ENCODE measurements around the gene TPCN2.
A peak's percentile ranks its signal among the peaks of the same experiment; 100 is the strongest.

The TPCN2 gene

DNA sequence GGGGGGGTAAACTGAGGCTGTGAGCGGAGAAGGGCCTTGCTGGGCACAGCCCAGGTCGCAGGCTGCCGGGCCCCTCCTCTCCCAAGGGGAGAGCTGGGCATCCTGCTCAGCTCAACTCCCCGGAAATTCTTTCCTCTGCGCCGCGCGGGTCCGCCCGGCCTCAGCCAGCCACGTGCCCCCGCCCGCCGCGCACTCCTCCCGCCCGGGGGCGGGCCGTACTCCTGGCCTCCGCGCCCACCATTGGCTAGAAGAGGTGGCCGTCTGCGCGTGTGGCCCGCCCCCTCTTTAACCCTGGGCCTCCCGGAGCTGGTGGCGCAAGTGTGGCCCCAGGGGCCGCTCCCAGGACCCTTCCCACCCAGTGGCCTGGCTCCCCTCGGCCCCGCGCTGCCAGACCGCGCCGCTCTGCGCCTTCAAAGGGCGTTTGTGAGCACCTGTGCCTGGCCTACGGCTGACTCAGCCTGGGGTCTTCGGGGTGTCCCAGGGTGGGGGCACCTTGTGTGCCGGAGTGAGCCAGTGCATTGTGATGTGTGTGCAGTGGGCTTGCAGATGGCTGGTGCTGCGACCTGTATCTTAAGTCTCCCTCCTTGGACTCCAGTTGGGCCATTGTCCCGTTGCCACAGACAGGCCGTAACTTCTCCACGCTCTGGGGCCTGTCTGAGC lies 37.6 kb upstream of the TPCN2 start:
- DNase-seq, result peak; percentile 30

GRCh38 chr11:69011624-69012091 lies 37.1 kb upstream of the TPCN2 start:
- no peak for DNase-seq

- DNase-seq, result no peak
These were observed 36.4 kb upstream of the TPCN2 start for GRCh38 chr11:69012092-69013008.

- DNase-seq, result no peak
These were observed 35.5 kb upstream of the TPCN2 start, which contains the start of gene MRGPRF for GRCh38 chr11:69013009-69013951. TSS of gene MRGPRF (minus strand) at chr11:69013246. CDS start at chr11:69009901, 3,345 bp downstream.

GRCh38 chr11:69014084-69014851 lies 34.5 kb upstream of the TPCN2 start:
- DNase-seq, result no peak

DNA sequence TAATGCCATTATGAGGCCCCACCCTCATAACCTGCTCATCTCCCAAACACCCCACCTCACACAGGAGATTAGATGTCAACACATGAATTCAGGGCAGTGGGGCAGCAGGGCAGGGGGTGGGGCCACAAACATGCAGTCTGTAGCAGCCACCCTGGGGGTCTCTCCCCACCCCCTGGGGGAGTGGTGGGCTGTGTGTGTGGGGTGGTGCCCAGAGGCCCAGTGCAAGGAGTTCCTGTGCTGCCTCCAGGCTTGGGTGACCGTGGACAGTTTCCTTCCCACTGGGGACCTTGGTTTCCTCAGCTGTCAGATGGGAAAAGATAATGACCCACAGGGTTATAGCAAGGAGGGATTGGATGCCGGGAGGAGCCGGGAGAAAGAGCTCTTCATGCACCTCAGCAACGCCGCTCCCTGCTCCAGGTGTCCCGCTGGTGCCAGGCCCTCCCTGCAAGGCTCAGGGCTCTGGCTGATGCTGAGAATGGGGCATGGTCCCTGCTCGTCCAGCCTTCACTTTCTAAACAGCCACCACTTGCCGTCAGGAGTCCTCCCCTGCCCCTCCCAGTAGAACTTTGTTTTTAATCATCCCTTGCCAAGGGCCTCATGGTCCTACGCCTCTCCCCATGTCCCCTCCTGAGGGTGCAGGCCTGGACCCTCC lies 33.7 kb upstream of the TPCN2 start:
- no peak for DNase-seq

DNA sequence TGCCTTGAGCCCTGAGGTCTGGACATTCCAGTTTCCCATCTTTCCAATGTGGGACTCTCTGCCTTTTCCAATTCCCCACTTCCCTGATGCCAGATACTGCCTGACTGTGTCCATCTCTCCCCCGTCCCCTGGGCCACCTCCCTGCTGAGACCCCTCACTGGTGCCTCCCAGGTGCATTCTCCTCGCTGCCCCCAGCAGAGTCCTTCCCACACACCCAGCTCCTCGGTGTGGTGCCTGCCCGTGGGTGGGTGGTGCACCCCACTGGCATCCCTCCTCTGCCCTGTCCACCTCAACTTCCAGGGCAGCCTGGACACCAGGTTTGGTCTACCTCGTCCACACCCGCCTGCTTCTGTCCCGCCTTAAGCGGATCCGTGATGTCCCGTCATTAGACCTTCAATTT lies 30.8 kb upstream of the TPCN2 start:
- DNase-seq, result no peak

- DNase-seq, result no peak
These were observed 29.8 kb upstream of the TPCN2 start for GRCh38 chr11:69018924-69019323.

- DNase-seq, result no peak
These were observed 26.5 kb upstream of the TPCN2 start for GRCh38 chr11:69022260-69022659.

DNA sequence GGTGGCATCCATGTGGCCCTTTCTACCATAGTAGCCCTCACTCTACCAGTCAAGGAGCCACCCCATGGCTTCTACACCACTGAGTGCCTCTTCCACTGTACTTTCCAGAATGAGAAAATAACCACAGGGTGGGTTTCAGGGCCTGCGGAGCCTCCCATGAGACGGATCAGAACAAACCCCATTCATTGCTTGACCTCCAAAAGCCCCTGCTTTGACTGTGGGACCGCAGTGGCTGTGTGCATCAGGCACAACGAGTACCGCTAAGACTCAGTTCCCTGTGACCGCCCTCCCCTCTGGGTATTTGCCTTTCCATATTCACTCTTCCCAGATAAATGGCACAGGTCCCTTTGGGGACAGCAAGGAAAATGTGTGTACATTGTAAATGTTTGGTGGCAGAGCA lies 24.2 kb upstream of the TPCN2 start:
- DNase-seq, result no peak

DNA sequence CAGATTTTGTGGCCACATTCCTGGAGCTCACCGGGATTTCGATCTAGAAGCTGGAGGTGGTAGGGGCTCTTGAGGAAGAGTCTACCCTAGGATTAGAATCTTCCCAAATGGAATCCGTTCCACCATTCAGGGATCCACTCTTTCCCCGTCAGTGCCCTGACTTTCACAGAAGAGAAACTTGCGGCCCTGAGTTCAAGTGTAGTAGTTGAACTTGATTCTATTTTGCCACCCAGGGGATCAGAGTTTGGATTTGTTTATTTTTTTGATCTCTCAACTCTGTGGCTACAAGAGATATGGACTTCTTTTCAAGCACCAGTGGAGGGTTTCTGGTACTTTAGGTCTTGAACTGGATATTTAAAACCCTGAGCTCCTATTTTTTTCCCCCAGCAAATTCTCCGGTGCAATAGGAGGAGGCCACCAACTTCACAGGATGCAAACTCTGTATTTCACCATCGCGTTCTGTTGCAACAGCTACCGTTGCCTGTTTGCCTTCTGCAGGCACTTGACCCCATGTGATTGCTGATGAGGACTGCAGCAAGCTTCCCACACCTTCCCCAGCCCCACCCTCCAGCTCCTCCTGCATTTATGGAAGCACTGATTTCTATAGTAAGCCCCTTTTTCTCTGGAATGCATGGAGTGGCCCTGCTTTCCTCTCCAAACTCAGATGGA lies 20.9 kb upstream of the TPCN2 start:
- no peak for DNase-seq

DNA sequence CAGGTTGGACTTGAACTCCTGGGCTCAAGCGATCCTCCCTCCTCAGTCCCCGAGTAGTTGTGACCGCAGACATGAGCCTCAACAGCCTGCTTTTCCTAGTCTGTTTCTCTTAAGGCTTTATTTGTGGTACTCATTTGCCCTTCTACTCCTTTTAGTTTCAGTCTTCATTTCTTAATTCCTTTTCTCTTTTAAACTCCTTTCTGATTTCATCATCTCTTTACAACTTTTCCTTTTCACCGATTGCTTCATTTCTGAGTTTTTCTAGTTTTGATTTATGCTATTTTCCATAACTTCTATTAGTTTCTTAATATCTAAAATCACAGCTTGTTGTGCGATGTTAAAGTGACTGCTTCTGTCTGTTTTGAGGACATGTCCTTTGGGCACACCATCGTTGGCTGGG lies 18.4 kb upstream of the TPCN2 start:
- no peak for DNase-seq

- DNase-seq, result no peak
These were observed 15.9 kb upstream of the TPCN2 start for GRCh38 chr11:69032833-69033232.

DNA sequence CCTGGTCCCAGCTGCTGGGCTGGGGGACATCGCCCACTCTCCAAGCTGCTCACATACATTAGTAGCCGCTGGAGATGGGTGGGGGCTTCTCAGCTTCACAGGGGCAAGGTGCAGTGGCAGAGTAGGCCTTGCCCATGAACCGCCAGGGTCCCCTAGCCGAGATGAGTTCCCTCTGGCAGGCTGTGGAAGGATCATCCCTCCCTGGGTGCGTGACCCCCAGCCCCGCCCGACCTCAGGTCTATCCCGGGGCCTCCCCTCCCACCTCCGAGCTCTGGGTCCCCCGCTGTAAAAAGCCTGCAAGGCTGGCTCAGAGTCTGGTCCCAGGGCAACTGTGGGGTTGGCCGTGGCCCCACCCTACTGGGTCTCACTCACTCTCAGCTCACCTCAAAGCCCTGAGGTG lies 15.3 kb upstream of the TPCN2 start:
- no peak for DNase-seq

GRCh38 chr11:69034123-69034867 lies 14.4 kb upstream of the TPCN2 start:
- DNase-seq, result no peak

GRCh38 chr11:69035150-69035945 lies 13.4 kb upstream of the TPCN2 start:
- no peak for DNase-seq

- DNase-seq, result no peak
These were observed 12.8 kb upstream of the TPCN2 start for GRCh38 chr11:69035946-69036340.

DNA sequence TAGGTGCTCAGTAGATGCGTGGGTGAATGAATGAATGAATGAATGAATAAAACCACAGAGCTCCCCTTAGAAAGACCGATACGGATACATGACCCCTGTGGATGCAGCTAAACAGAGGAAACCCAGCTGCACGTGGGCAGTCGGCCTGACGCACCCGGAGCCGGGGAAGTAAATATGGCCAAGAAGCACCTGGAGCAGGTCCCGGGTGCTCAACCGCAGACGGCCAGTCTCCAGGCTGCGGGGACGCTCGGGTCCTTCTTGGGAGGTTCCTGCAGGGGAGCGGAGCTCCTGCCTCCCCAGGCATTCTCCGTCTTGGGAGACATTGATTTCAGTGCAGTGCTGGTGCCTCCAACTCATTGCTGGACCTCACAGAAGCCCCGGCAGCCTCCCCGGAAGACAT lies 11.7 kb upstream of the TPCN2 start:
- DNase-seq, result no peak

- no peak for DNase-seq
These were observed 11.2 kb upstream of the TPCN2 start for GRCh38 chr11:69037544-69037943.
